Vagina (tissue), 2 donors: ENCODE measurements around the gene ADH7.

Experiments used
- POLR2A ChIP-seq, 2 donors: fragments of 450-650 bp; IDR thresholded peaks; one replicate each; pipeline ENCODE4 v1.6.1; 2017; ENCODE audit warnings: antibody characterized with exemption in 2 of 2, mild to moderate bottlenecking in 2 of 2, moderate library complexity in 2 of 2
- POLR2AphosphoS5 ChIP-seq, 2 donors: sonication (generic); formaldehyde crosslinking; IDR thresholded peaks; one replicate each; pipeline ENCODE4 v1.9.0; 2017; ENCODE audit warnings: antibody characterized with exemption in 2 of 2, mild to moderate bottlenecking in 2 of 2, low read depth in 1 of 2; ENCODE audit not compliant: insufficient read depth in 1 of 2
- TF ChIP-seq, protein P1 (sequence below), 3 experiments: fragments of 450-650 bp in 2 of 3; fragments of 200-600 bp in 1 of 3; sonication (generic) in 1 of 3; IDR thresholded peaks; one replicate each; pipeline ENCODE4 v1.5.1; 2017 to 2019; ENCODE audit warnings: antibody characterized with exemption in 3 of 3, mild to moderate bottlenecking in 2 of 3, moderate library complexity in 2 of 3

DNA sequence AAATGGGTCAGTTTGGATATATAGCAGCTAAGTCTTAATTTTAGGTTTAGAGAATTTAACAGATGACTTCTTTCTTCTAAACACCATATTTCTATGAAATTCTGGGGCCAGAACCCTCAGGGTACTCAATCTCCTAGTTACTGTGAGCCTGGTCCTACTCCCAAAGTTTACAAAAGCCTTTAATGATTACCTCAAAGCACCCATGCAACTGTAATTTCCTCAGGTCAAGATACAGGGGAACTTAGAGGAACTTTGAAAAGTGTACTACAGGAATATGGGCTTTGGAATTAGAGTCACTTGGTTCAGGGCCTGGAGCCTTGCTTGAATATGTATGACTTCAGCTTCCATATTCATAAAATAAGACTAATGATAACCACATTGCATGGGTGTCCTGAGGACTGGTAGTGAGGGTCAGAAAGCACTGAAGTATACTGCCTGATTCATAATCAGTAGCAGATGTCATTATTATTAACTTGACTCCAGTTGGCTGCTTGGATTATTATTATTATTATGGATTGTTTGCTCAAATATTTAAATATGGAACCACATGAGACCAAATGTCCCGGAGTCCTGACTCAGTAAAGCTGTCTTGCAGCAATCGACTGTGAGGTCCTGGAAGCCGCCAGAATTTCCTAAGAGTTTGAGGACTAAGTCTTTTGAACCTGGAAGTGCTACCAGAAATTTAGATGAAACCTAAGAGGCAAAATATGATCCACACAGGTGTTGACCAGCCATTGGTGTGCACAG lies 2.0 kb upstream of the ADH7 start:
- TF ChIP-seq POLR2AphosphoS5 (IDR thresholded peaks at IDR 0.05; ENCODE audit: insufficient read depth in 1 of 2, low read depth in 1 of 2), result no peak
- TF ChIP-seq, protein P1, sequence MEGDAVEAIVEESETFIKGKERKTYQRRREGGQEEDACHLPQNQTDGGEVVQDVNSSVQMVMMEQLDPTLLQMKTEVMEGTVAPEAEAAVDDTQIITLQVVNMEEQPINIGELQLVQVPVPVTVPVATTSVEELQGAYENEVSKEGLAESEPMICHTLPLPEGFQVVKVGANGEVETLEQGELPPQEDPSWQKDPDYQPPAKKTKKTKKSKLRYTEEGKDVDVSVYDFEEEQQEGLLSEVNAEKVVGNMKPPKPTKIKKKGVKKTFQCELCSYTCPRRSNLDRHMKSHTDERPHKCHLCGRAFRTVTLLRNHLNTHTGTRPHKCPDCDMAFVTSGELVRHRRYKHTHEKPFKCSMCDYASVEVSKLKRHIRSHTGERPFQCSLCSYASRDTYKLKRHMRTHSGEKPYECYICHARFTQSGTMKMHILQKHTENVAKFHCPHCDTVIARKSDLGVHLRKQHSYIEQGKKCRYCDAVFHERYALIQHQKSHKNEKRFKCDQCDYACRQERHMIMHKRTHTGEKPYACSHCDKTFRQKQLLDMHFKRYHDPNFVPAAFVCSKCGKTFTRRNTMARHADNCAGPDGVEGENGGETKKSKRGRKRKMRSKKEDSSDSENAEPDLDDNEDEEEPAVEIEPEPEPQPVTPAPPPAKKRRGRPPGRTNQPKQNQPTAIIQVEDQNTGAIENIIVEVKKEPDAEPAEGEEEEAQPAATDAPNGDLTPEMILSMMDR (IDR thresholded peaks at IDR 0.05), result no peak
- no peak for TF ChIP-seq POLR2A (IDR thresholded peaks at IDR 0.05)
